ENCODE results near the gene SNX25. TPM values are rescaled to one million over a fixed set of nuclear protein-coding genes. Genes with fewer than 3 reads are reported as not detected.
"Not testable (repeated sequence)": the region's sequence is repeated elsewhere in the genome, so short reads cannot be mapped to it uniquely, and the experiment has no call there.

The SNX25 gene
- total and polyA plus RNA-seq, 10 of the 15 experiments (the other 5 are each of a cell fraction or from before 2014, with no cell fraction given), result 11.2 to 117 (median 62.8) TPM

- FAIRE-seq; BruUV-seq (replicated peaks); H3K4me2 ChIP-seq (ENCODE audit: control insufficient read depth, insufficient read depth); H2AFZ ChIP-seq (ENCODE audit: control insufficient read depth, low read depth, low read length); H3K9me3 ChIP-seq (replicated peaks; ENCODE audit: control insufficient read depth, insufficient read depth, low read length); H3K9ac ChIP-seq (ENCODE audit: control insufficient read depth, insufficient read depth, low read length); ATAC-seq; H3K27me3 ChIP-seq (replicated peaks in 1 of 2; ENCODE audit: control insufficient read depth in 2 of 2, insufficient read depth in 2 of 2, low read length in 1 of 2); RAD21 ChIA-PET (ENCODE audit: unreplicated experiment); CTCF ChIA-PET; SMC1A ChIA-PET (ENCODE audit: uncharacterized antibody, unreplicated experiment); DNase-seq (ENCODE audit: low read depth, low spot score); intact Hi-C loops (cut with micrococcal nuclease; ENCODE audit: unreplicated experiment); POLR2A ChIA-PET; H3K36me3 ChIP-seq (ENCODE audit: control insufficient read depth in 2 of 2, insufficient read depth in 2 of 2, low read length in 1 of 2); H3K4me1 ChIP-seq (ENCODE audit: control insufficient read depth, insufficient read depth, low read length); in situ Hi-C loops (cut with MboI); H3K4me3 ChIP-seq; H4K20me1 ChIP-seq (ENCODE audit: control insufficient read depth, insufficient read depth); H3K27ac ChIP-seq (ENCODE audit: control insufficient read depth, insufficient read depth): not testable (repeated sequence)
- H3K79me2 ChIP-seq (ENCODE audit: control insufficient read depth, insufficient read depth, low read length), result peaks cover 75% of the 10 kb centered on the region
- WGBS (ENCODE audit: insufficient coverage, insufficient replicate concordance, low lambda C conversion rate, missing lambda C conversion rate), result no CpG with 5 or more reads among the region's 32 CpGs
These were observed 31.1 kb downstream of the SNX25 start for GRCh38 chr4:185240486-185240885.

- in situ Hi-C loops (cut with MboI), result no loop called here
- ChIA-PET POLR2A (interaction anchor here (0.6 to 2.4 kb wide), 2 partner anchors 30 to 185 kb away, joined by 3 to 5 read pairs; no protein-coding TSS in a partner anchor), CTCF (interaction anchor here (1.3 kb wide), 1 partner anchor 16 kb away, joined by 3 read pairs; no protein-coding TSS in a partner anchor), SMC1A (ENCODE audit: uncharacterized antibody, unreplicated experiment) (interaction anchor here (0.5 to 3.3 kb wide), 5 partner anchors 9 to 16 kb away, joined by 3 to 14 read pairs (median 6); no protein-coding TSS in a partner anchor), RAD21 (ENCODE audit: unreplicated experiment) (no interaction called here)
- Histone ChIP-seq H3K36me3 (ENCODE audit: control insufficient read depth in 2 of 2, insufficient read depth in 2 of 2, low read length in 1 of 2) (peaks cover 2 to 6% of the 10 kb centered on the region in 2 experiments; a peak in 3 of 4 replicates), H3K27me3 (replicated peaks in 1 of 2; ENCODE audit: control insufficient read depth in 2 of 2, insufficient read depth in 2 of 2, low read length in 1 of 2) (no peaks in the 10 kb centered on the region), H3K4me3 (no peak overlapping the region), H2AFZ (ENCODE audit: control insufficient read depth, low read depth, low read length) (no peak overlapping the region), H3K79me2 (ENCODE audit: control insufficient read depth, insufficient read depth, low read length) (peaks cover 75% of the 10 kb centered on the region), H4K20me1 (ENCODE audit: control insufficient read depth, insufficient read depth) (no peaks in the 10 kb centered on the region; the same call in 1 of the 2 replicates), H3K27ac (ENCODE audit: control insufficient read depth, insufficient read depth) (no peak overlapping the region), H3K9ac (ENCODE audit: control insufficient read depth, insufficient read depth, low read length) (no peak overlapping the region), H3K4me1 (ENCODE audit: control insufficient read depth, insufficient read depth, low read length) (peaks cover 5% of the 10 kb centered on the region), H3K9me3 (replicated peaks; ENCODE audit: control insufficient read depth, insufficient read depth, low read length) (peaks cover 3% of the 10 kb centered on the region; the same call in 2 of the 3 replicates), H3K4me2 (ENCODE audit: control insufficient read depth, insufficient read depth) (no peak overlapping the region)
- WGBS (ENCODE audit: insufficient coverage, insufficient replicate concordance, low lambda C conversion rate, missing lambda C conversion rate), result 89% methylated on average over 6 of the region's 6 CpGs
- intact Hi-C loops (cut with micrococcal nuclease; ENCODE audit: unreplicated experiment), result no loop called here
- FAIRE-seq, result no peak
- ATAC-seq, result no peak
- BruUV-seq (replicated peaks), result no TSS peak
- DNase-seq (ENCODE audit: low read depth, low spot score), result no peak
- TF ChIP-seq CHD1 (IDR thresholded peaks at IDR 0.05; ENCODE audit: low read depth, low read length) (no peak), SKIL (IDR thresholded peaks at IDR 0.05; ENCODE audit: low read depth, poor library complexity, severe bottlenecking) (no peak), KDM1A (IDR thresholded peaks at IDR 0.05; ENCODE audit: borderline replicate concordance) (no peak), PAX8 (IDR thresholded peaks at IDR 0.05) (no peak), CHD4 (IDR thresholded peaks at IDR 0.05) (no peak), TCF7 (IDR thresholded peaks at IDR 0.05; ENCODE audit: borderline replicate concordance) (no peak), TAF1 (IDR thresholded peaks at IDR 0.05; ENCODE audit: borderline replicate concordance, low read depth, low read length) (no peak), JUND (IDR thresholded peaks at IDR 0.05; ENCODE audit: low read depth, low read length) (no peak), REST (IDR thresholded peaks at IDR 0.05; ENCODE audit: low read depth, low read length) (no peak)
These were observed 33.5 kb downstream of the SNX25 start for GRCh38 chr4:185242749-185243533.
